ENCODE results near the gene CMTM4.
"Not testable (repeated sequence)": the region's sequence is repeated elsewhere in the genome, so short reads cannot be mapped to it uniquely, and the experiment has no call there.

The CMTM4 gene

GRCh38 chr16:66668777-66669444, 27.6 kb downstream of the CMTM4 start:
- TF ChIP-seq CTCF (conservative IDR thresholded peaks at IDR 0.05; ENCODE audit: low read length) (no peak), EZH2phosphoT487 (IDR thresholded peaks at IDR 0.05; ENCODE audit: borderline replicate concordance) (no peak)
- Histone ChIP-seq H3K79me2 (ENCODE audit: insufficient read depth, low read length) (no peaks in the 10 kb centered on the region), H3K9me3 (ENCODE audit: insufficient read depth, low read depth, low read length) (no peaks in the 10 kb centered on the region), H3K9me2 (replicated peaks; ENCODE audit: low read depth, low read length) (no peaks in the 10 kb centered on the region), H3K9ac (ENCODE audit: low read depth, low read length, poor library complexity, severe bottlenecking) (no peak overlapping the region), H3K4me3 (ENCODE audit: low read length, poor library complexity, severe bottlenecking) (no peak overlapping the region), H3K36me3 (ENCODE audit: insufficient read depth, low read length) (no peaks in the 10 kb centered on the region), H4K20me1 (ENCODE audit: insufficient read depth, low read length, poor library complexity, severe bottlenecking) (no peaks in the 10 kb centered on the region), H3K4me2 (ENCODE audit: low read depth, low read length, poor library complexity, severe bottlenecking) (no peak overlapping the region), H2AFZ (ENCODE audit: low read length) (no peak overlapping the region), H3F3A (ENCODE audit: low read depth) (no peaks in the 10 kb centered on the region), H3K27me3 (ENCODE audit: insufficient read depth, low read length, poor library complexity, severe bottlenecking) (no peaks in the 10 kb centered on the region), H3K4me1 (ENCODE audit: insufficient read depth, low read length, poor library complexity, severe bottlenecking) (no peaks in the 10 kb centered on the region)

- H2AFZ ChIP-seq (ENCODE audit: low read length) = no peak overlapping the region
- H3K36me3 ChIP-seq (ENCODE audit: insufficient read depth, low read length) = no peaks in the 10 kb centered on the region
- no peaks in the 10 kb centered on the region for H3K9me3 ChIP-seq (ENCODE audit: insufficient read depth, low read depth, low read length)
- TF ChIP-seq CTCF (conservative IDR thresholded peaks at IDR 0.05; ENCODE audit: low read length) = no peak
- H3K9ac ChIP-seq (ENCODE audit: low read depth, low read length, poor library complexity, severe bottlenecking) = no peak overlapping the region
- H3K4me3 ChIP-seq (ENCODE audit: low read length, poor library complexity, severe bottlenecking) = no peak overlapping the region
- H3K79me2 ChIP-seq (ENCODE audit: insufficient read depth, low read length) = no peaks in the 10 kb centered on the region
- no peaks in the 10 kb centered on the region for H4K20me1 ChIP-seq (ENCODE audit: insufficient read depth, low read length, poor library complexity, severe bottlenecking)
- H3K9me2 ChIP-seq (replicated peaks; ENCODE audit: low read depth, low read length) = no peaks in the 10 kb centered on the region
- H3F3A ChIP-seq (ENCODE audit: low read depth) = no peaks in the 10 kb centered on the region
- no peak overlapping the region for H3K4me2 ChIP-seq (ENCODE audit: low read depth, low read length, poor library complexity, severe bottlenecking)
- no peaks in the 10 kb centered on the region for H3K27me3 ChIP-seq (ENCODE audit: insufficient read depth, low read length, poor library complexity, severe bottlenecking)
- no peaks in the 10 kb centered on the region for H3K4me1 ChIP-seq (ENCODE audit: insufficient read depth, low read length, poor library complexity, severe bottlenecking)
Observed at GRCh38 chr16:66667944-66668343, 28.6 kb downstream of the CMTM4 start.

GRCh38 chr16:66662445-66663194, 33.9 kb downstream of the CMTM4 start:
- no peaks in the 10 kb centered on the region for H4K20me1 ChIP-seq (ENCODE audit: insufficient read depth, low read length, poor library complexity, severe bottlenecking)
- no peaks in the 10 kb centered on the region for H3K9me3 ChIP-seq (ENCODE audit: insufficient read depth, low read depth, low read length)
- H3K4me1 ChIP-seq (ENCODE audit: insufficient read depth, low read length, poor library complexity, severe bottlenecking) = peaks cover 6% of the 10 kb centered on the region
- no peak overlapping the region for H3K4me2 ChIP-seq (ENCODE audit: low read depth, low read length, poor library complexity, severe bottlenecking)
- no peak overlapping the region for H3K4me3 ChIP-seq (ENCODE audit: low read length, poor library complexity, severe bottlenecking)
- no peak overlapping the region for H3K9ac ChIP-seq (ENCODE audit: low read depth, low read length, poor library complexity, severe bottlenecking)
- TF ChIP-seq EZH2phosphoT487 (IDR thresholded peaks at IDR 0.05; ENCODE audit: borderline replicate concordance) (no peak), CTCF (conservative IDR thresholded peaks at IDR 0.05; ENCODE audit: low read length) (peak; percentile 70)
- H3K36me3 ChIP-seq (ENCODE audit: insufficient read depth, low read length) = no peaks in the 10 kb centered on the region
- no peaks in the 10 kb centered on the region for H3F3A ChIP-seq (ENCODE audit: low read depth)
- no peaks in the 10 kb centered on the region for H3K27me3 ChIP-seq (ENCODE audit: insufficient read depth, low read length, poor library complexity, severe bottlenecking)
- no peaks in the 10 kb centered on the region for H3K79me2 ChIP-seq (ENCODE audit: insufficient read depth, low read length)
- 0 out of 2 replicates have a peak overlapping the region, but pooled peaks have one; percentile 53 for H2AFZ ChIP-seq (ENCODE audit: low read length)
- no peaks in the 10 kb centered on the region for H3K9me2 ChIP-seq (replicated peaks; ENCODE audit: low read depth, low read length)

GRCh38 chr16:66661671-66662346, 34.7 kb downstream of the CMTM4 start:
- not testable (repeated sequence) for H3K9me3 ChIP-seq (ENCODE audit: insufficient read depth, low read depth, low read length); H3K9me2 ChIP-seq (replicated peaks; ENCODE audit: low read depth, low read length); H2AFZ ChIP-seq (ENCODE audit: low read length); H3K36me3 ChIP-seq (ENCODE audit: insufficient read depth, low read length); H3K27me3 ChIP-seq (ENCODE audit: insufficient read depth, low read length, poor library complexity, severe bottlenecking); H3F3A ChIP-seq (ENCODE audit: low read depth); H3K79me2 ChIP-seq (ENCODE audit: insufficient read depth, low read length); H3K4me1 ChIP-seq (ENCODE audit: insufficient read depth, low read length, poor library complexity, severe bottlenecking); H3K4me3 ChIP-seq (ENCODE audit: low read length, poor library complexity, severe bottlenecking); H3K4me2 ChIP-seq (ENCODE audit: low read depth, low read length, poor library complexity, severe bottlenecking); H4K20me1 ChIP-seq (ENCODE audit: insufficient read depth, low read length, poor library complexity, severe bottlenecking); H3K9ac ChIP-seq (ENCODE audit: low read depth, low read length, poor library complexity, severe bottlenecking)
